HG03135 (cell line): Measurements from ENCODE around the gene PJVK.
"Not testable (repeated sequence)": the region's sequence is repeated elsewhere in the genome, so short reads cannot be mapped to it uniquely, and the experiment has no call there.

ENCODE experiments used
- ATAC-seq: cut with Tn5 transposase; IDR thresholded peaks from one replicate; pipeline ENCODE4 v1.9.1; 2021; ENCODE audit warnings: mild to moderate bottlenecking, moderate library complexity; ENCODE audit not compliant: unreplicated experiment

Gene PJVK

DNA sequence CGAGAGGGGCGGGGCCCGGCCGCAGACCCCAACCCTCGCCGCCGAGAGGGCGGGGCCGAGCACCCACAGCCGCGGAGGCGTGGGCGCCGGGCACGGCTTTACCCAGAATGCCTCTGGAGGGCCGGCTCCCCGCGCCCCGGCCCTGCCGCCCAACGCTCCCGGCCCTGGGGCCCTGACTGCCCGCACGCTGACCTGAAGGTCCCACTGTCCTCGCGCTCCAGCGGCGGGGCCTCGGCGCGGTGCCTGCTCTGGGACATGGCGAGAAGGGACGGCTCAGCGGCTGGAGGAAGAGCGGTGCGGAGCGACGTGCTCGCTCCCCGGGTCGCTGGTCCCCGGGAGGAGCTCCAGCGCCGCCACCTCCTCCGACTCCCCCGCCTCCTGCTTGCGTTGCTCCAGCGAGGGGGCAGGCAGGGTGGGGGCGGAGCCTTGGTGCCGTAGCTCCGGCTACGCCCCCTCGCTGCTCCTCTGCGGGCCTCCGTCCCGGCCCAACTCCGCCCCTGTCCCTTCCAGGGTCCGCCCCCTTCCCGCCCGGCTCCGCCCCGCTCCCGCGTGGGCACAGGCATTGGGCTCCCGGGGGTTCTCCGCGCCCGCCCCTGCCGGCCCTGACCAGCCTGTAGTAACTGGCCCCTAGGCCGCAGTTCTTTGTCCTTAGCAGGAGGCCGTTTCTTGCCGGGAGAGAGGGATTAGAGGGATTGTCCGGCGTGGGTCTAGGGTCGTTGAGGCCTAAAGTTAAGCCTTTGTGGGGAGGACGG lies at the start of gene PJVK, which contains the start of gene PRKRA:
Gene PJVK, plus strand, starts transcription at position 605 of the 752 bp plus-strand sequence. CDS start 2,032 bp downstream, outside the sequence.
Gene PRKRA, minus strand, starts transcription at position 402 of the 752 bp plus-strand sequence. Its CDS starts 145 bp downstream, at position 257.
- ATAC-seq: peak; percentile 86

- ATAC-seq: no peak
Measured at GRCh38 chr2:178401994-178402437, 49.2 kb upstream of the PJVK start.

DNA sequence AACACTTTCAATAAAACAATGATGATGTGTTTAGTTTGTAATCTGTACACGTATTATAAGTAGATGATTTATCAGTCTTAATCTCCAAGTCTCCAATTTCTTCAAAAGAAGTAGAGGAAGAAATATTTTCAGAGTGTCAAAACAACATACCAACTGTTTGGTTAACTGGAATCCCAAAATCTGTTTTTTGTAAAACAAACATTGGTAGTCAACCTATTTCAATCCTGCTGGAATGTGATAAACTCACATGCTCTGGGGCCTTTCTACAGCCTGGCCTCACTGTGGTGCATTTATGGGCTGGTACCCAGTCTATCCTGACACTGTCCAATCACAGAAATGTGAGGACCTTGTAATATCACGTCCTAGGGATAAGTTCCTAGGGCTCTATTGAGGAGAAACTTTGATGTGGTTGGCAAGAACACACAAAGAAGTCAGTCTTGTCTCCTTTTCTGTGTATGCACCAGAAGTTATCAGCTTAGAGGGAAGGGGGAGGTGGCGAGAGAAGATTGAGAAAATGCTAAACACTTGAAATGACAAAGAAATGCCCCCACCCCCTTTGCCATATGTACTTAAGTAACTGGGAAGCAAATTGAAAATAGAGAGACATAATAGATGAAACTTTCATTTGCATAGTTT lies 47.4 kb upstream of the PJVK start:
- ATAC-seq: peak; percentile 42

DNA sequence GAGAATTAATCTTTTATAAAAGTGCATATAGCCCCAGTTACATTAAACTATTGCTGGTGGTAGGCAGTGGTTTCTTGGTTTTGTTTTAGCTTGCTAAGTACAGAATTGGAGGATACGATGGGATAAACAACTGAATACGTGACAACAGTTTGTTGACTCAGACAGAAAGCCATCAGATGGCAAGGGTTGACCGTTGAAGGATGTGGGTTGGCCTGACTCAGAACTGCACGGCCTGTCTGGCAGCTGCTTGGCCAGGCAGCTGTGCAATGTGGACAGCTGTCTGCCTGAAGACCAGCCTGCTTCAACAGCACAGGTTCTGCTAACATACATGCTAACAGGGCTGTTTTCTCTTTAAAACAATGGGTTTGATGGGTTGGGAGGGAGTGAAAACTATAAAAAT lies 46.8 kb upstream of the PJVK start:
- peak; percentile 100 for ATAC-seq

DNA sequence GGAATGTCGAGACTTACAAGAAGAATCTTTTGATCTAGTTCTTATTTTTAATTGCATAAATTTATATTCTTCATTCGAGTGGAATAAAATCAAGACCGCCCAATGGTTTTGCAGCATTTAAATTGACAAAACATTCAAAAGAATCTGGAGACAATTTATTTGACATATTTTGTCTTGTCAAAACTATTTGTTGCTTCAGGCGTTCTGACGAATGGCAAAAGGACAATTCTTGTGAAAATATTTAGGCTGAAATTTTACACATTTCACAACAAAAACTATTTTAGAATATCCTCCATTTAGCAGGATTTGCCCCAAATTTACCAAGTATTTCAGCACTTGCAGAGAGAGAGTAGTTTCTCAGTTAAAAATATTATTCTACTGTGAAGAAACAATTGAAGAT lies 41.9 kb upstream of the PJVK start:
- no peak for ATAC-seq

GRCh38 chr2:178412047-178412446 lies 39.1 kb upstream of the PJVK start:
- ATAC-seq: no peak

DNA sequence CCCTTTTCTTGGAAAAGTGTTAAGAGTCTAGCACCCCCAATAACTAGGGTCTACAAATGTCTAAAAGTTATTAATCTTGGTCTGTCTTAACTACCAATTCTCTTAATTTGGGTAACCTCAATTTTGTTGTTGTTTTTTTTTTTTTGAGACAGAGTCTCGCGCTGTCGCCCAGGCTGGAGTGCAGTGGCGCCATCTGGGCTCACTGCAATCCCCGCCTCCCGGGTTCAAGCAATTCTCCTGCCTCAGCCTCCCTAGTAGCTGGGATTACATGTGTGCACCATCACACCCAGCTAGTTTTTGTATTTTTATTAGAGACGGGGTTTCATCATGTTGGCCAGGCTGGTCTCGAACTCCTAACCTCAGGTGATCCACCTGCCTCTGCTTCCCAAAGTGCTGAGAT lies 38.7 kb upstream of the PJVK start:
- ATAC-seq: not testable (repeated sequence)

- peak; percentile 78 for ATAC-seq
Measured at GRCh38 chr2:178413472-178414265, 37.5 kb upstream of the PJVK start.

DNA sequence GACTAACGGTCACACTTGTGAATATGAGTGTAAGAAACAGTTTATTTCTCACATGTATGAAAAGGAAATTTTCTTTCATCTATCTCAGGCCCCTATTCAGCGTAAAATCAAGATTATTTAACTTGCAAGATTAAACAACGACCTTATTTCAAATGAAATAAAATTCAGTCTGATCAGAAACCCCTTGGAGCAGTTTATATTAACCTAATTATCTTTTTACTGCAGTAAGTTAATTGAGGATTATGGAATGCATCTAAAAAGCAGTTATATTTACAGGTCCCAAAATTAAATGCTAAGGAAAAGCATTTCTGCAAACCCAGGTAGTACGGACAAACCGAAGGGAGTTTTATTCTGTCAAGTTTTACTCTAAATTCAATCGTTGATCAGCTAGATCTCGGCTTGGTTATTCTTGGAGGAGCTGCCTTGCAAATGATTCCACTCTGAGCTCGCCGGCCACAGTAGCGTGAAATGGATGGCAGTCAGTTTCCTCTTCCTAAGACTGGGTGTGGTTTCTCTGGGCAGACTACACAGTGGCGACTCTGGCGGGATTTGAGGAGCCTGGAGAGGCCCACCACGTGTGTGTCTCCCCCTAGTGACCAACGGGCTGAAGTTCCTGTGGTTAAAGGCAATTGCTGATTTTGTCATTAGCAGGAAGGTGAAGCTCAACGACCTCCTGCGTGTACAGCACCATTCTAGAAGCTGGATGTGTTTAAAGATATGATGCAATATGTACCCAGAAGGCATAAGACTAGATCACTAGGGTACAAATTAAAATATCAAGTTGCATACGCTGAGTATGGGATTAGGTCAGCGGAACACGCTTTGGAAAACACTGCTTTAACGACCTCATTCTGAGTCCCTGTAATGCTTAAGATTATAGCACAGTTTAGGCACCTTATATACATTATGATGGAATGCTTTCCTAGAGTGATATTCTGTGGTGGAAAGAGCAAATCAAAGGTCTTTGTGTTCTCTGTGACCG lies 36.6 kb upstream of the PJVK start:
- peak; percentile 80 for ATAC-seq

- no peak for ATAC-seq
Measured at GRCh38 chr2:178415979-178416378, 35.2 kb upstream of the PJVK start.

DNA sequence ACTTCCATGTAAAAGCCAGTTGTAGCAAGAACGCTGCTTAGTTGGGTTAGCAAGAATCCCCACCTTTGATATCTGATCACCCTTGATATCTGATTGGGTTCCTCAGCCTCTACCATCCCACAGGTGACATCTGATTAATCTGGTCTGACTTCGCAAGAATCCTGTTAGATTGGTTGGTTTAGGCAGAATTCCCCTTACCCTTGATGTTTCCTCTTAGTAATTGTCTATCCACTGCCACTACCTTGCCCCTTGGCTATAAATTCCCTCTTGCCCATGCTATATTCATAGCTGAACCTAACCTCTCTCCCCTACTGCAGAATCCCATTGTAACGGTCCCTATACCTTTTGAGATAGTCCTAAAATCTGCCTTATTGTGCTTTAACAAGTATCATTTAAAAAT lies 33.3 kb upstream of the PJVK start:
- no peak for ATAC-seq

- ATAC-seq: no peak
Measured at GRCh38 chr2:178418426-178418825, 32.8 kb upstream of the PJVK start.

DNA sequence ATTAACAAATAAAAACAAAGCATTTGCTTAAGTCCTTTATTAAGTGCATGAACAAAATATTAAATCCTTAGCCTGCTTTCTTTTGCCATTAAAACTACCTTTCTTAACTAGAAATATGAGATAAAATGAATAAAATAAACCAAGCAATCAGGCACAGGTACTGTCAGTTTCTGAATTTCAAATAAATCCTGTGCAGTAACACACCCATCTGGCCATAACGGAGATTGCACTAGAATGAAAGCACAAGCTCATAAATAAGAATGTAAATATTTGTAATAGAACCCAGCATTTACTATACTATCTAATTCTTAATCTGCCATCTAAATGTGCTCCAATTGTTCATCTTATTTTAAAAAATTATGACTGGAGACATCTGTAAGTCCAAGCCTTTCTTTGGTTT lies 32.1 kb upstream of the PJVK start:
- ATAC-seq: no peak

DNA sequence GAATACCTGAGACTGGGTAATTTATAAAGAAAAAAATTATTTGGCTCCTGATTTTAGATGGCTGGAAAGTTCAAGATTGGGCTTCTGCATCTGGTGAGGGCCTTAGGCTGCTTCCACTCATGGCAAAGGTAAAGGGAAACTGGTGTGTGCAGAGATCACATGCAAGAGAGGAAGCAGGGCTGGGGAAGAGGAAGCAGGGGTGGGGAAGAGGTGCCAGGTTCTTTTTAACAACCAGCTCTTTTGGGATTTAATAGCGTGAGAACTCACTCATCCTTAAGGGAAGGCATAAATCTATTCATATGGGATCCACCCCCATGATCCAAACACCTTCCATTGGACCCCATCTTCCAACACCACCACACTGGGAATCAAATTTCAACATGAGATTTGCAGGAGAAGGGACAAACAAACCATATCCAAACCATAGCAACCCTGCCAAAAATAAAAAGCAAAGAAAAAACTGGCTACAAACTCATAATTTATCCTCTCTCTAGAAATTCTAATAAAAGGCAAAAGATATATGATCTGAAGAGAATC lies 30.6 kb upstream of the PJVK start:
- ATAC-seq: no peak

DNA sequence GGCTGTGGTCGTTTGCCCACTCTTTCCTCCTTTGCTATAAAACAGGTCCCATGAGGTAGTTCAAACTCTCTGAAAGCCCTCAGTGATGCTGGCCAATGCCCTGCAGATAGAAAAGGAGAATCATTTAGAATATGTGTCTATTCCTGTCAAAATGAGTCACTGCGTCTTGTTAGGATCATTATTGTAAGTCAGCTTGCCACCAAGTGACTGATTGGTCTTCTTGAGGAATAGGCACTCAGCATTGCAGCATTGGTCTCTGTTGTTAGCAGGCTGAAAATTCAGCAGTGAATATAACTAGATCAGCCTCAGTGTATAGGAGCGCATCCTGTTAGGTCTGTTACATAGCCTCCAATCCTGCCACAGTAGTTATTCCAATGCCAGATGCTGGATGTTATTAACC lies 29.1 kb upstream of the PJVK start:
- no peak for ATAC-seq

- not testable (repeated sequence) for ATAC-seq
Measured at GRCh38 chr2:178423746-178424145, 27.4 kb upstream of the PJVK start.

GRCh38 chr2:178425255-178425827 lies 25.8 kb upstream of the PJVK start:
- ATAC-seq: no peak

GRCh38 chr2:178426388-178426787 lies 24.8 kb upstream of the PJVK start:
- ATAC-seq: no peak

GRCh38 chr2:178427458-178427857 lies 23.7 kb upstream of the PJVK start:
- no peak for ATAC-seq

- ATAC-seq: no peak
Measured at GRCh38 chr2:178428396-178428806, 22.8 kb upstream of the PJVK start.
